HepG2 (cell line): Measurements from ENCODE around the gene CBX5. TPM values are rescaled to one million over a fixed set of nuclear protein-coding genes. Genes with fewer than 3 reads are reported as not detected.

Experiments used
- ATAC-seq: fragments of 200-7000 bp; cut with Tn5 transposase; 3 replicates; pipeline ENCODE4 v1.9.1; 2020; ENCODE audit warnings: mild to moderate bottlenecking, moderate library complexity
- BruUV-seq: library from RNA; stranded (reverse); fragments of 400-500 nt; replicated peaks from 2 replicates; lab custom pipeline; 2021; lab: Mats Ljungman, UMichigan
- CTCF ChIA-PET: fragments of 300-600 bp; formaldehyde crosslinking; extraction: SDS; loops from one replicate; lab custom pipeline; 2021; ENCODE audit warnings: low total read pairs, inconsistent platforms, low intra/inter-chr PET ratio; lab: Yijun Ruan, JAX
- POLR2A ChIA-PET: fragments of 350-600 bp; sonication (Branson Sonifier 250); formaldehyde crosslinking; loops from one replicate; lab custom pipeline; 2020; ENCODE audit warnings: antibody characterized with exemption, inconsistent platforms; lab: Yijun Ruan, JAX
- DNase-seq: peaks from one replicate; pipeline ENCODE4 v3.0.0-alpha.2; 2015; ENCODE audit warnings: low spot score
- FAIRE-seq: peaks from 3 replicates; lab custom pipeline; 2011; peaks lifted over from hg19 to GRCh38; lab: Jason Lieb, UNC
- H2AFZ ChIP-seq: one replicate; pipeline ENCODE4 v1.6.1; 2011; ENCODE audit warnings: low read length, inconsistent platforms
- H3K27ac ChIP-seq: fragments of 300-600 bp; 3 replicates; pipeline ENCODE4 v1.8.0; 2011; ENCODE audit warnings: mixed run types, mild to moderate bottlenecking, mixed read lengths, low read length, inconsistent platforms; ENCODE audit not compliant: insufficient read depth; ENCODE audit errors: extremely low read length
- H3K27me3 ChIP-seq, 2 experiments: fragments of 200-600 bp in 1 of 2; 2 replicates in 1 of 2; 3 replicates in 1 of 2; pipeline versions ENCODE4 v1.6.0 to v1.8.0; 2011; ENCODE audit warnings: low read length in 2 of 2, mild to moderate bottlenecking in 2 of 2, moderate library complexity in 2 of 2, inconsistent platforms in 1 of 2; ENCODE audit not compliant: insufficient read depth in 2 of 2, control insufficient read depth in 1 of 2
- H3K36me3 ChIP-seq, 2 experiments: fragments of 200-600 bp in 1 of 2; replicated peaks in 1 of 2; 2 replicates in 1 of 2; 3 replicates in 1 of 2; pipeline versions ENCODE4 v1.5.1 to v1.8.0; 2011; ENCODE audit warnings: low read length in 2 of 2, inconsistent platforms in 1 of 2; ENCODE audit not compliant: insufficient read depth in 2 of 2, control insufficient read depth in 1 of 2
- H3K4me1 ChIP-seq: 2 replicates; pipeline ENCODE4 v1.5.1; 2012; ENCODE audit warnings: low read length, inconsistent platforms; ENCODE audit not compliant: insufficient read depth
- H3K4me2 ChIP-seq: 2 replicates; pipeline ENCODE4 v1.6.0; 2011; ENCODE audit warnings: low read depth, low read length, inconsistent platforms
- H3K4me3 ChIP-seq, 3 experiments: fragments of 200-600 bp in 1 of 3; sonication (generic), shearing (Covaris generic) in 1 of 3; replicated peaks in 1 of 3; 2 replicates each; pipeline ENCODE4 v1.5.1; 2011 to 2016; ENCODE audit warnings: low read length in 3 of 3, inconsistent platforms in 2 of 3, low read depth in 2 of 3, mild to moderate bottlenecking in 2 of 3, control low read depth in 1 of 3, mixed read lengths in 1 of 3; ENCODE audit not compliant: insufficient read depth in 1 of 3
- H3K79me2 ChIP-seq: one replicate; pipeline ENCODE4 v1.6.1; 2011; ENCODE audit warnings: low read length, inconsistent platforms; ENCODE audit not compliant: insufficient read depth
- H3K9ac ChIP-seq: 2 replicates; pipeline ENCODE4 v1.6.0; 2011; ENCODE audit warnings: mild to moderate bottlenecking, low read depth, low read length, inconsistent platforms; ENCODE audit not compliant: insufficient read depth
- H3K9me3 ChIP-seq: 2 replicates; pipeline ENCODE4 v1.5.1; 2012; ENCODE audit warnings: mild to moderate bottlenecking, low read length
- H4K20me1 ChIP-seq: 2 replicates; pipeline ENCODE4 v1.6.0; 2011; ENCODE audit warnings: inconsistent platforms, mild to moderate bottlenecking, low read length, moderate library complexity; ENCODE audit not compliant: insufficient read depth
- ARNT ChIP-seq: fragments of 450-650 bp; IDR thresholded peaks from 2 replicates; pipeline ENCODE4 v1.6.1; 2017
- BCL3 ChIP-seq: sonication (generic); formaldehyde crosslinking; IDR thresholded peaks from 2 replicates; pipeline ENCODE4 v1.5.1; 2020; ENCODE audit warnings: mild to moderate bottlenecking, missing genetic modification reagents, moderate library complexity
- BRF2 ChIP-seq: sonication (generic); formaldehyde crosslinking; IDR thresholded peaks from 2 replicates; pipeline ENCODE4 v1.8.1; 2022; ENCODE audit warnings: mild to moderate bottlenecking, missing genetic modification reagents
- GLI4 ChIP-seq: sonication (generic); formaldehyde crosslinking; IDR thresholded peaks from 2 replicates; pipeline ENCODE4 v1.5.1; 2020; ENCODE audit warnings: missing genetic modification reagents, mild to moderate bottlenecking, moderate library complexity, borderline replicate concordance
- MLLT10 ChIP-seq: sonication (generic); formaldehyde crosslinking; IDR thresholded peaks from 2 replicates; pipeline ENCODE4 v1.4.0; 2020; ENCODE audit warnings: missing genetic modification reagents
- MXD4 ChIP-seq: IDR thresholded peaks from 2 replicates; pipeline ENCODE4 v1.6.1; 2016; ENCODE audit warnings: mild to moderate bottlenecking, missing biosample characterization, missing genetic modification reagents
- PHF21A ChIP-seq: sonication (generic); formaldehyde crosslinking; IDR thresholded peaks from 2 replicates; pipeline ENCODE4 v1.5.0; 2020; ENCODE audit warnings: mild to moderate bottlenecking, missing genetic modification reagents
- PITX1 ChIP-seq: sonication (generic); formaldehyde crosslinking; IDR thresholded peaks from 2 replicates; pipeline ENCODE4 v1.5.1; 2020; ENCODE audit warnings: mild to moderate bottlenecking, missing genetic modification reagents
- SIX4 ChIP-seq: sonication (generic); formaldehyde crosslinking; IDR thresholded peaks from 2 replicates; pipeline ENCODE4 v1.4.0; 2020; ENCODE audit warnings: missing genetic modification reagents
- TBP ChIP-seq: sonication (generic); formaldehyde crosslinking; IDR thresholded peaks from 2 replicates; pipeline ENCODE4 v1.5.0; 2020; ENCODE audit warnings: missing genetic modification reagents
- THAP11 ChIP-seq: IDR thresholded peaks from 2 replicates; pipeline ENCODE4 v1.6.1; 2016; ENCODE audit warnings: missing biosample characterization, missing genetic modification reagents
- XRCC5 ChIP-seq: fragments of 200-400 bp; formaldehyde crosslinking; optimal IDR thresholded peaks from 2 replicates; pipeline ENCODE3; 2017; ENCODE audit warnings: mild to moderate bottlenecking, low read length
- ZNF18 ChIP-seq: sonication (generic); formaldehyde crosslinking; IDR thresholded peaks from 2 replicates; pipeline ENCODE4 v1.8.0; 2022; ENCODE audit warnings: mild to moderate bottlenecking, missing genetic modification reagents; ENCODE audit not compliant: insufficient replicate concordance
- WGBS: methylation state at CpG from one replicate; pipeline ENCODE4 v1.1.6; 2017; ENCODE audit warnings: low lambda C conversion rate; 5-methylcytosine and 5-hydroxymethylcytosine counted together
- in situ Hi-C: cut with HindIII; loops from 2 replicates; pipeline ENCODE4 v1.10.0; 2017; ENCODE audit warnings: low pct_unique_long_range_greater_than_20kb; ENCODE audit not compliant: extremely low pct_ligation_motif_present
- intact Hi-C: fragments of 100-400 bp; cut with micrococcal nuclease; formaldehyde crosslinking; loops from one replicate; pipeline ENCODE4 v1.10.0; 2022; ENCODE audit not compliant: unreplicated experiment
- polyA plus RNA-seq, 8 experiments: library from polyadenylated mRNA; depleted of rRNA in 3 of 8; stranded (reverse) in 7 of 8; unstranded in 1 of 8; fragments of >200 nt; fragmentation: Illumina TruSeq in 4 of 8; extraction: Trizol in 4 of 8; gene quantifications; 2 replicates each; pipeline versions ENCODE4 v1.2.1 to v1.2.3, GENCODE V29; 2011 to 2016; ENCODE audit warnings: low read depth in 4 of 8, missing spikeins in 1 of 8, mixed read lengths in 1 of 8; ENCODE audit not compliant: insufficient read depth in 1 of 8
- total RNA-seq, 5 experiments: library from RNA; depleted of rRNA; stranded (reverse); fragments of >200 nt; fragmentation: Illumina TruSeq; extraction: Trizol; gene quantifications; 2 replicates each; pipeline ENCODE4 v1.2.3, GENCODE V29; 2016; ENCODE audit warnings: low read depth in 1 of 5

The CBX5 gene
- total and polyA plus RNA-seq, 2 of the 13 experiments (the other 11 are each of a cell fraction or from before 2014, with no cell fraction given) = 16.0 to 22.2 TPM

GRCh38 chr12:54206791-54207190 lies 73.1 kb downstream of the CBX5 start:
- Histone ChIP-seq H3K27ac (no peak overlapping the region), H3K4me3 (no peak overlapping the region), H3K9me3 (no peaks in the 10 kb centered on the region), H3K79me2 (no peaks in the 10 kb centered on the region), H3K27me3 (peaks cover 4 to 37% of the 10 kb centered on the region in 2 experiments; a peak in 4 of 5 replicates)
- 0% methylated on average over 1 of the region's 1 CpG for WGBS
- FAIRE-seq (no peak), DNase-seq (no peak)
- POLR2A ChIA-PET = no interaction called here
- TF ChIP-seq XRCC5 (no peak), GLI4 (no peak), PITX1 (CRISPR knock-in tag) (no peak), TBP (CRISPR knock-in tag) (no peak), PHF21A (CRISPR knock-in tag) (no peak), THAP11 (CRISPR knock-in tag) (no peak), BCL3 (CRISPR knock-in tag) (no peak), MLLT10 (CRISPR knock-in tag) (no peak), SIX4 (CRISPR knock-in tag) (no peak), BRF2 (no peak), ZNF18 (CRISPR knock-in tag) (no peak), ARNT (no peak), MXD4 (no peak)
- TF ChIP-seq, all 625 proteins: peak for 0
- no TSS peak for BruUV-seq
- intact Hi-C loops = no loop called here
- ATAC-seq = no peak
- Histone ChIP-seq H3K4me1 (no peaks in the 10 kb centered on the region), H3K9ac (no peak overlapping the region), H4K20me1 (no peaks in the 10 kb centered on the region), H2AFZ (no peak overlapping the region), H3K4me2 (no peak overlapping the region), H3K36me3 (no peaks in the 10 kb centered on the region)
- in situ Hi-C loops = no loop called here
- CTCF ChIA-PET = interaction anchor here (0.6 to 3.1 kb wide), 3 partner anchors 10 to 201 kb away, joined by 3 to 26 read pairs (median 5); partner anchors contain the start of gene HOXC5
